Osteoblast (primary cell): ENCODE measurements around the gene SENP6. TPM values are rescaled to one million over a fixed set of nuclear protein-coding genes. Genes with fewer than 3 reads are reported as not detected.
"Not testable (repeated sequence)": the region's sequence is repeated elsewhere in the genome, so short reads cannot be mapped to it uniquely, and the experiment has no call there.

Experiments
- DNase-seq: peaks from one replicate; pipeline ENCODE4 v3.0.0; 2011; ENCODE audit warnings: low spot score, mixed read lengths; ENCODE audit not compliant: insufficient read length; ENCODE audit errors: missing footprints
- H2AFZ ChIP-seq: 2 replicates; pipeline ENCODE4 v1.6.0; 2011; ENCODE audit warnings: mild to moderate bottlenecking, low read length
- H3K27ac ChIP-seq: 2 replicates; pipeline ENCODE4 v1.5.1; 2011; ENCODE audit warnings: mild to moderate bottlenecking, low read depth, low read length, moderate library complexity
- H3K27me3 ChIP-seq: 2 replicates; pipeline ENCODE4 v1.6.0; 2012; ENCODE audit warnings: mild to moderate bottlenecking, control low read depth, inconsistent platforms, low read length, moderate library complexity; ENCODE audit not compliant: insufficient read depth
- H3K36me3 ChIP-seq: 2 replicates; pipeline ENCODE4 v1.5.1; 2011; ENCODE audit warnings: mild to moderate bottlenecking, low read length, control low read depth, moderate library complexity; ENCODE audit not compliant: insufficient read depth
- H3K4me1 ChIP-seq: 2 replicates; pipeline ENCODE4 v1.5.1; 2011; ENCODE audit warnings: mild to moderate bottlenecking, low read length, control low read depth, moderate library complexity; ENCODE audit not compliant: insufficient read depth
- H3K4me2 ChIP-seq: 2 replicates; pipeline ENCODE4 v1.6.0; 2011; ENCODE audit warnings: mild to moderate bottlenecking, low read length; ENCODE audit not compliant: insufficient read depth
- H3K4me3 ChIP-seq: fragments of 200-600 bp; sonication (generic); 3 replicates; pipeline ENCODE4 v1.5.1; 2012; ENCODE audit warnings: mild to moderate bottlenecking, low read length, inconsistent platforms; ENCODE audit not compliant: insufficient read depth
- H3K79me2 ChIP-seq: 2 replicates; pipeline ENCODE4 v1.6.0; 2012; ENCODE audit warnings: mild to moderate bottlenecking, low read length, control low read depth, inconsistent platforms; ENCODE audit not compliant: insufficient read depth
- H3K9me3 ChIP-seq: 2 replicates; pipeline ENCODE4 v1.5.1; 2011; ENCODE audit warnings: low read depth, low read length, control low read depth
- H4K20me1 ChIP-seq: 2 replicates; pipeline ENCODE4 v1.6.0; 2012; ENCODE audit warnings: mild to moderate bottlenecking, low read length, control low read depth; ENCODE audit not compliant: insufficient read depth
- CTCF ChIP-seq: IDR thresholded peaks from 2 replicates; pipeline ENCODE4 v1.5.1; 2011; ENCODE audit warnings: mild to moderate bottlenecking, low read depth, low read length, moderate library complexity; ENCODE audit errors: extremely low read depth
- total RNA-seq: library from RNA; depleted of rRNA; stranded (reverse); fragments of >200 nt; gene quantifications from 2 replicates; pipeline ENCODE4 v1.2.3, GENCODE V29; 2012

Gene SENP6
- total RNA-seq, 1 donor, result 107 TPM

- Histone ChIP-seq H3K4me2 (no peak overlapping the region), H3K4me1 (no peaks in the 10 kb centered on the region), H3K9me3 (no peaks in the 10 kb centered on the region), H3K27ac (no peak overlapping the region), H4K20me1 (no peaks in the 10 kb centered on the region), H3K36me3 (peaks cover 9% of the 10 kb centered on the region), H2AFZ (no peak overlapping the region), H3K27me3 (no peaks in the 10 kb centered on the region), H3K4me3 (no peak overlapping the region), H3K79me2 (no peaks in the 10 kb centered on the region)
- no peak for TF ChIP-seq CTCF
- no peak for DNase-seq
Measured at GRCh38 chr6:75719133-75719532, 117.5 kb downstream of the SENP6 start.

GRCh38 chr6:75723382-75723781, 121.7 kb downstream of the SENP6 start:
- H3K36me3 ChIP-seq, result no peaks in the 10 kb centered on the region
- TF ChIP-seq CTCF, result no peak
- H4K20me1 ChIP-seq, result no peaks in the 10 kb centered on the region
- no peak overlapping the region for H3K27ac ChIP-seq
- no peak for DNase-seq
- H3K27me3 ChIP-seq, result no peaks in the 10 kb centered on the region
- H3K4me1 ChIP-seq, result no peaks in the 10 kb centered on the region
- H2AFZ ChIP-seq, result no peak overlapping the region
- H3K79me2 ChIP-seq, result no peaks in the 10 kb centered on the region
- H3K9me3 ChIP-seq, result no peaks in the 10 kb centered on the region
- no peak overlapping the region for H3K4me3 ChIP-seq
- H3K4me2 ChIP-seq, result no peak overlapping the region

DNA sequence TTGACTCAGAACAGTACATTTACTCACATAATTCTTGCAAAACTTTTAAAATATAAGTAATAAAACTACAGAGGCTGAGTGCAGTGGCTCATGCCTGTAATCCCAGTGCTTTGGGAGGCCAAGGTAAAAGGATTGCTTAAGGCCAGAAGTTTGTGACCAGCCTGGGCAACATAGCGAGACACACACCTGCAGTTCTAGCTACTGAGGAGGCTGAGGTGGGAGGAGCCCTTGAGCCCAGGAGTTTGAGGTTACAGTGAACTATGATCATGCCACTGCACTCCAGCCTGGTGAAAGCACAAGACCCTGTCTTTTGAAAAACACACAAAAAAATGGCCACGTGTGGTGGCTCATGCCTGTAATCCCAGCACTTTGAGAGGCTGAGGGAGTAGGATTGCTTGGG, 125.5 kb downstream of the SENP6 start:
- H3K4me2 ChIP-seq, result no peak overlapping the region
- no peaks in the 10 kb centered on the region for H3K27me3 ChIP-seq
- no peaks in the 10 kb centered on the region for H3K4me1 ChIP-seq
- H2AFZ ChIP-seq, result no peak overlapping the region
- no peaks in the 10 kb centered on the region for H3K36me3 ChIP-seq
- TF ChIP-seq CTCF, result no peak
- H3K27ac ChIP-seq, result no peak overlapping the region
- no peaks in the 10 kb centered on the region for H3K9me3 ChIP-seq
- no peaks in the 10 kb centered on the region for H4K20me1 ChIP-seq
- H3K79me2 ChIP-seq, result no peaks in the 10 kb centered on the region
- no peak overlapping the region for H3K4me3 ChIP-seq
- no peak for DNase-seq

GRCh38 chr6:75731029-75731428, 129.3 kb downstream of the SENP6 start:
- H3K9me3 ChIP-seq, H3K4me1 ChIP-seq, H3K36me3 ChIP-seq, DNase-seq, H4K20me1 ChIP-seq, H3K27ac ChIP-seq, H3K4me3 ChIP-seq, H3K4me2 ChIP-seq, H3K79me2 ChIP-seq, H3K27me3 ChIP-seq, H2AFZ ChIP-seq: not testable (repeated sequence)
